Keratinocyte (primary cell): ENCODE measurements around the gene ETV3. TPM values are rescaled to one million over a fixed set of nuclear protein-coding genes. Genes with fewer than 3 reads are reported as not detected.

ENCODE experiments used
- DNase-seq: peaks from one replicate; pipeline ENCODE4 v3.0.0-alpha.2; 2011; ENCODE audit warnings: low read depth, missing footprints, low spot score
- FAIRE-seq: peaks from 2 replicates; lab custom pipeline; 2011; peaks lifted over from hg19 to GRCh38; lab: Jason Lieb, UNC
- H2AFZ ChIP-seq: 2 replicates; pipeline ENCODE4 v1.6.0; 2012; ENCODE audit warnings: low read length, control low read depth, inconsistent platforms; ENCODE audit not compliant: control insufficient read depth
- H3K27ac ChIP-seq: 2 replicates; pipeline ENCODE4 v1.5.1; 2011; ENCODE audit warnings: low read length; ENCODE audit not compliant: control insufficient read depth, insufficient read depth
- H3K27me3 ChIP-seq: 3 replicates; pipeline ENCODE4 v1.6.0; 2011; ENCODE audit warnings: low read length; ENCODE audit not compliant: control insufficient read depth, insufficient read depth; ENCODE audit errors: extremely low read depth
- H3K36me3 ChIP-seq, 2 experiments: 2 replicates in 1 of 2; 3 replicates in 1 of 2; pipeline ENCODE4 v1.5.1; 2011; ENCODE audit warnings: low read length in 2 of 2, mild to moderate bottlenecking in 1 of 2; ENCODE audit not compliant: control insufficient read depth in 2 of 2, insufficient read depth in 2 of 2; ENCODE audit errors: extremely low read depth in 1 of 2
- H3K4me1 ChIP-seq: 3 replicates; pipeline ENCODE4 v1.5.1; 2011; ENCODE audit warnings: low read length; ENCODE audit not compliant: control insufficient read depth, insufficient read depth; ENCODE audit errors: extremely low read depth
- H3K4me2 ChIP-seq: 3 replicates; pipeline ENCODE4 v1.6.0; 2011; ENCODE audit warnings: low read depth, low read length; ENCODE audit not compliant: control insufficient read depth, insufficient read depth; ENCODE audit errors: extremely low read depth
- H3K4me3 ChIP-seq, 3 experiments: fragments of 200-600 bp in 1 of 3; sonication (generic) in 1 of 3; 2 replicates in 2 of 3; 3 replicates in 1 of 3; pipeline ENCODE4 v1.5.1; 2011 to 2016; ENCODE audit warnings: low read length in 3 of 3, mild to moderate bottlenecking in 3 of 3, control low read depth in 2 of 3, inconsistent platforms in 1 of 3, low read depth in 1 of 3, mixed read lengths in 1 of 3, mixed run types in 1 of 3, moderate library complexity in 1 of 3; ENCODE audit not compliant: control insufficient read depth in 2 of 3, insufficient read depth in 2 of 3; ENCODE audit errors: extremely low read depth in 1 of 3
- H3K79me2 ChIP-seq: 2 replicates; pipeline ENCODE4 v1.6.0; 2012; ENCODE audit warnings: low read length; ENCODE audit not compliant: control insufficient read depth, insufficient read depth
- H3K9ac ChIP-seq: 3 replicates; pipeline ENCODE4 v1.6.0; 2011; ENCODE audit warnings: low read length; ENCODE audit not compliant: control insufficient read depth, insufficient read depth; ENCODE audit errors: extremely low read depth
- H3K9me1 ChIP-seq: 3 replicates; pipeline ENCODE4 v1.6.0; 2011; ENCODE audit warnings: low read length; ENCODE audit not compliant: control insufficient read depth, insufficient read depth; ENCODE audit errors: extremely low read depth
- H3K9me3 ChIP-seq: 2 replicates; pipeline ENCODE4 v1.5.1; 2012; ENCODE audit warnings: low read depth, low read length; ENCODE audit not compliant: control insufficient read depth
- H4K20me1 ChIP-seq: 3 replicates; pipeline ENCODE4 v1.6.0; 2011; ENCODE audit warnings: low read length; ENCODE audit not compliant: control insufficient read depth, insufficient read depth; ENCODE audit errors: extremely low read depth
- EZH2 ChIP-seq: IDR thresholded peaks from one replicate; pipeline ENCODE4 v1.6.1; 2012; ENCODE audit warnings: inconsistent platforms, mild to moderate bottlenecking, low read length, moderate library complexity
- dilution Hi-C: fragments of 300-500 bp; cut with MboI; formaldehyde crosslinking; loops from one replicate; pipeline ENCODE4 v1.7.0; 2020; ENCODE audit warnings: low sequenced_read_pairs; ENCODE audit not compliant: extremely low pct_ligation_motif_present
- polyA plus RNA-seq, 5 experiments: library from polyadenylated mRNA; depleted of rRNA in 3 of 5; stranded (reverse) in 3 of 5; stranded (forward) in 1 of 5; unstranded in 1 of 5; fragments of >200 nt; gene quantifications; 1 replicate in 1 of 5; 2 replicates in 3 of 5; 3 replicates in 1 of 5; pipeline versions ENCODE4 v1.2.1 to v1.2.3, GENCODE V29; 2011 to 2012; ENCODE audit warnings: missing spikeins in 2 of 5, low read depth in 1 of 5, low replicate concordance in 1 of 5
- TF ChIP-seq, protein P1 (sequence below), 3 experiments: IDR thresholded peaks in 1 of 3; conservative IDR thresholded peaks in 1 of 3; optimal IDR thresholded peaks in 1 of 3; 2 replicates in 2 of 3; 3 replicates in 1 of 3; pipeline versions ENCODE3 to v1.5.1; 2011; ENCODE audit warnings: low read length in 3 of 3, mild to moderate bottlenecking in 3 of 3, moderate library complexity in 2 of 3, control low read depth in 1 of 3, inconsistent platforms in 1 of 3; ENCODE audit not compliant: insufficient read depth in 2 of 3; ENCODE audit errors: extremely low read depth in 1 of 3

The ETV3 gene
- polyA plus RNA-seq, 1 donor (not counting 4 experiments of a cell fraction or from before 2014, with no cell fraction given), result 22.3 TPM

DNA sequence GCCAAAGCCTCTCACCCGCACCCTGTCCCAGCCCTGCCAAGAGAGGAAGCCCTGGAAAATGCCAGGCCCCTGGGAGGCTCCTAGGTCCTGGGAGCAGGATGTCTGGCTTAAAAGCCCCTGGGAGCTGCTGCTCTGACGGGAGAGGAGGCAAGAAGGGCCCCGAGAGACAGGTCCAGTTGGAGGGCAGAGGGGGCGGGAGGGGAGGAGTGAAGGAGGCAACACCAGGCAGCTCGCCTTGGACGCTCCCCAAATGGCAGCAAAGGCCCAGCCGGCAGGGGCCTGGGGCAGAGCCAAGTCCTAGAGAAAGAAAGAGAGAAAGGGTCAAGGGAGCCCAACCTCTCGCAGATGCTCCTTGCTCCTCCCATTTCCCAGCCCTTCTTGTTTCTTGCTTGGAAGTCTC lies 45.4 kb downstream of the ETV3 start:
- TF ChIP-seq, protein P1, sequence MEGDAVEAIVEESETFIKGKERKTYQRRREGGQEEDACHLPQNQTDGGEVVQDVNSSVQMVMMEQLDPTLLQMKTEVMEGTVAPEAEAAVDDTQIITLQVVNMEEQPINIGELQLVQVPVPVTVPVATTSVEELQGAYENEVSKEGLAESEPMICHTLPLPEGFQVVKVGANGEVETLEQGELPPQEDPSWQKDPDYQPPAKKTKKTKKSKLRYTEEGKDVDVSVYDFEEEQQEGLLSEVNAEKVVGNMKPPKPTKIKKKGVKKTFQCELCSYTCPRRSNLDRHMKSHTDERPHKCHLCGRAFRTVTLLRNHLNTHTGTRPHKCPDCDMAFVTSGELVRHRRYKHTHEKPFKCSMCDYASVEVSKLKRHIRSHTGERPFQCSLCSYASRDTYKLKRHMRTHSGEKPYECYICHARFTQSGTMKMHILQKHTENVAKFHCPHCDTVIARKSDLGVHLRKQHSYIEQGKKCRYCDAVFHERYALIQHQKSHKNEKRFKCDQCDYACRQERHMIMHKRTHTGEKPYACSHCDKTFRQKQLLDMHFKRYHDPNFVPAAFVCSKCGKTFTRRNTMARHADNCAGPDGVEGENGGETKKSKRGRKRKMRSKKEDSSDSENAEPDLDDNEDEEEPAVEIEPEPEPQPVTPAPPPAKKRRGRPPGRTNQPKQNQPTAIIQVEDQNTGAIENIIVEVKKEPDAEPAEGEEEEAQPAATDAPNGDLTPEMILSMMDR (optimal IDR thresholded peaks at IDR 0.05 in 1 of 3, IDR thresholded peaks at IDR 0.05 in 1 of 3, conservative IDR thresholded peaks at IDR 0.05 in 1 of 3; ENCODE audit: extremely low read depth in 1 of 3, insufficient read depth in 2 of 3, low read length in 3 of 3), result no peak
- TF ChIP-seq EZH2, result no peak
- H3K4me1 ChIP-seq, result peaks cover 3% of the 10 kb centered on the region
- no peaks in the 10 kb centered on the region for H3K9me1 ChIP-seq
- H3K4me3 ChIP-seq, result no peak overlapping the region
- H3K79me2 ChIP-seq, result no peaks in the 10 kb centered on the region
- no peaks in the 10 kb centered on the region for H4K20me1 ChIP-seq
- H3K36me3 ChIP-seq, result no peaks in the 10 kb centered on the region
- H2AFZ ChIP-seq, result no peak overlapping the region
- dilution Hi-C loops, result no loop called here
- H3K27me3 ChIP-seq, result no peaks in the 10 kb centered on the region
- no peak for FAIRE-seq
- no peaks in the 10 kb centered on the region for H3K9me3 ChIP-seq
- no peak overlapping the region for H3K4me2 ChIP-seq
- no peak for DNase-seq
- no peak overlapping the region for H3K9ac ChIP-seq
- H3K27ac ChIP-seq, result no peak overlapping the region

DNA sequence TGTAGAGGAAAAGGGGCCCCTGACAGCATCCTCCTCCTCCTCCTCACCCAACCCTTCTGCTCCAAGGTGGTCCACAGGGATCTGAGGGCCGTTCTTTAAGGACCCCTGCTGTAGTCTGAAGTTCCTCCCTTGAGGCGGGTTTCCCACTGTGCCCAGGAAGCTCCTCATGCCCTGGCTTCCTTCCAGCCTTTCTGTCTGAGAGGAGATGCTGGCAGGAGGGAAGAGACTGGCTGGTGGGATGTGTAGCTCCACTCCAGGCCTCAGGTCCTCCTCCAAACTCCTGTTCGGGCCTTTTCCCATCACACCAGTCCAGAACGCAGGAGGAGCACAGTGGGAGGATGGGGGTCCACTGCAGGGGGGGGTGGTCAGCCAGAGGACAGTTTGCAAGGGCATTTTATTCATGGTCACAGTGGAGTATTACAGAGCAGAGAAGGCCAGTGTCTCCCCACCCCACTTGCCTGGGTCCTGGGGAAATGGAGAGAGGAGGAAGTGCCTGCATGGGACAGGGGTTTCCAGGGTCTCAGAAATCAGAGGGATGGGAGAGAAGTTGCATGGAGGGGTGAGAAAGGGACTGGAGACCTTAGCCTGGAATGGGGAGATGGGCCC lies 46.4 kb downstream of the ETV3 start:
- no peaks in the 10 kb centered on the region for H3K79me2 ChIP-seq
- DNase-seq (no peak), FAIRE-seq (no peak)
- H3K4me2 ChIP-seq, result no peak overlapping the region
- no peak overlapping the region for H3K9ac ChIP-seq
- no peaks in the 10 kb centered on the region for H3K27me3 ChIP-seq
- H3K27ac ChIP-seq, result no peak overlapping the region
- no peaks in the 10 kb centered on the region for H3K9me1 ChIP-seq
- no peaks in the 10 kb centered on the region for H3K36me3 ChIP-seq
- dilution Hi-C loops, result no loop called here
- H2AFZ ChIP-seq, result no peak overlapping the region
- no peaks in the 10 kb centered on the region for H3K9me3 ChIP-seq
- H3K4me1 ChIP-seq, result peaks cover 3% of the 10 kb centered on the region
- no peak for TF ChIP-seq EZH2
- TF ChIP-seq, protein P1 (optimal IDR thresholded peaks at IDR 0.05 in 1 of 3, IDR thresholded peaks at IDR 0.05 in 1 of 3, conservative IDR thresholded peaks at IDR 0.05 in 1 of 3; ENCODE audit: extremely low read depth in 1 of 3, insufficient read depth in 2 of 3, low read length in 3 of 3), result no peak
- H4K20me1 ChIP-seq, result no peaks in the 10 kb centered on the region
- no peak overlapping the region for H3K4me3 ChIP-seq
